ENCODE data around the gene ULBP2. TPM values are rescaled to one million over a fixed set of nuclear protein-coding genes. Genes with fewer than 3 reads are reported as not detected.
"Not testable (repeated sequence)": the region's sequence is repeated elsewhere in the genome, so short reads cannot be mapped to it uniquely, and the experiment has no call there.

Gene ULBP2
- total and polyA plus RNA-seq, 3 experiments from 2014 or later = 0.48 to 0.68 (median 0.51) TPM

DNA sequence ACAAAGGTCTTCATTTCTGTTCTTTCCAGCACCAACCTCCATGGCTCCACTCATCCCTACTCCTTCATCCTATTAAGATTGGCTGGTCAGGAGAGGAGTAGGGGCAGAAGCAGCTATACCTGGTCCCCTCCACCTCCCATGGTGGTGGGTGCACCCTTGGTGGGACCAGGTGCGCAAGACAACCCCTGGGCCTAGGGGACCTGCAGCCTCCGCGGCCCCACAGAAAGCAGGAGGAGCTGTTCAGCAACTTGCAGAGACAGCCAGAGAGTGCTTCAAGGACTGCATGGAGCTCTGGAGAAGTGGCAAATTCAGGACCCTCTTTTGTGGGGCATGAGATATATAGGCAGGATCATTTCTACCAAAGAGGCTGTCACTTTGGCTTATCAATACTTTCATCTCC is 9.8 kb downstream of the ULBP2 start:
- Histone ChIP-seq H3K9me3 (ENCODE audit: low read length) (no peaks in the 10 kb centered on the region), H3K27ac (ENCODE audit: low read depth, low read length) (no peak overlapping the region), H3K27me3 (ENCODE audit: insufficient read depth, low read length, poor library complexity, severe bottlenecking) (peaks cover 34% of the 10 kb centered on the region), H3K4me1 (ENCODE audit: insufficient read depth, low read length) (no peaks in the 10 kb centered on the region), H3K36me3 (ENCODE audit: insufficient read depth, low read length) (no peaks in the 10 kb centered on the region), H3K4me3 (ENCODE audit: low read length) (no peak overlapping the region)
- Mint-ChIP-seq H3K4me3 (no peak overlapping the region), H3K27ac (no peak overlapping the region), H3K9me3 (no peaks in the 10 kb centered on the region), H3K4me1 (peaks cover 7 to 12% (median 7%) of the 10 kb centered on the region in 3 donors), H3K27me3 (peaks cover 53 to 69% of the 10 kb centered on the region in 2 donors), H3K36me3 (no peaks in the 10 kb centered on the region)
- DNase-seq = no peak
- ChIA-PET CTCF (interaction anchor here (1.0 to 2.1 kb wide), 2 partner anchors 65 to 119 kb away, joined by 3 to 7 read pairs; no protein-coding TSS in a partner anchor), POLR2A (no interaction called here)

DNA sequence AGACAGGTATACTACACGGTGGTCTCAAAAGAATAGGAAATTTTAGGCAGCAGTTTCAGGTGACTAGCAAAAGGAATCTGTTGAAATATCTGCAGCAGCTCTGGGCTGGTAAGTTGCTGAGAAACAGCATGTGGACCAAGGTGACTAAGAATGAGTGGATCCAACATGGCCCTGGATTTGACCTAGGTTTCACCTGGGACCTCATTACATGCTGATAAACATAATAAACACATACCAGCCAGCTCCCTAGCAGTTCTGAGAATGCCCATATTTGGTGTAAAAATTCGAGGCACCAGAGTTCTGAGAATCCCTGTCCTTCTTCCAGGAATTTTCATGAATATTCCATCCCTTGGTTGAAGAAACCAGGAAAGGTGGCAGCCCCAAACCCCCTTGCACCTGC is 11.6 kb downstream of the ULBP2 start:
- H3K9me3 Mint-ChIP-seq; H3K4me3 ChIP-seq (ENCODE audit: low read length); H3K27ac Mint-ChIP-seq; H3K27ac ChIP-seq (ENCODE audit: low read depth, low read length); H3K36me3 ChIP-seq (ENCODE audit: insufficient read depth, low read length); H3K9me3 ChIP-seq (ENCODE audit: low read length); DNase-seq; H3K4me1 ChIP-seq (ENCODE audit: insufficient read depth, low read length); POLR2A ChIA-PET; CTCF ChIA-PET; H3K36me3 Mint-ChIP-seq: not testable (repeated sequence)
- Mint-ChIP-seq H3K4me3 (peak overlapping the region in 2 of 7 donors; percentile 9 to 20), H3K27me3 (peaks cover 56 to 74% of the 10 kb centered on the region in 2 donors), H3K4me1 (peaks cover 7 to 12% (median 7%) of the 10 kb centered on the region in 3 donors)
- H3K27me3 ChIP-seq (ENCODE audit: insufficient read depth, low read length, poor library complexity, severe bottlenecking) = peaks cover 34% of the 10 kb centered on the region

DNA sequence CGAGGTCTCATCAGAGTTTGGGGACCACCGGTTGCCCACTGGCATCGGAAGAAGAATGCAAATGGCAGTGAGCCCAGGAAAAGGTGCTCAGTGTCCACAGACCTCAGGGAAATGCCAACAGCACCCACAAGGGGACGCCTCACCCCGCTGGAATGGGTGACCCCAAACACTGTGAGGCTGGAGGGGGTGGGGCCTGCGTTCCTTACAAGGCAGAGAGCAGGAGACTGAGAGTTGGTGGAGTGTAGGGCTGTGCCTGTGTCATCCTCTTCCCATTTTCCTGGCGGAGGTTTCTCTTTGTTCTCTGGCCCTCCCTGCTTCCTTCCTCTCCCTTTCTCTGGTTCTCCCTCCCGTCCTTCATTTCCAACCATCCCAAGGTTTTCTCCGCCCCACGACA is 12.1 kb downstream of the ULBP2 start:
- H3K27me3 ChIP-seq (ENCODE audit: insufficient read depth, low read length, poor library complexity, severe bottlenecking) = peaks cover 34% of the 10 kb centered on the region
- H3K4me1 ChIP-seq (ENCODE audit: insufficient read depth, low read length); H3K4me3 ChIP-seq (ENCODE audit: low read length); H3K36me3 ChIP-seq (ENCODE audit: insufficient read depth, low read length); H3K27ac Mint-ChIP-seq; H3K9me3 Mint-ChIP-seq; H3K9me3 ChIP-seq (ENCODE audit: low read length); POLR2A ChIA-PET; H3K27ac ChIP-seq (ENCODE audit: low read depth, low read length); DNase-seq; CTCF ChIA-PET; H3K36me3 Mint-ChIP-seq: not testable (repeated sequence)
- peak overlapping the region in 2 of 7 donors; percentile 20 to 32 for H3K4me3 Mint-ChIP-seq
- H3K27me3 Mint-ChIP-seq = peaks cover 57 to 77% of the 10 kb centered on the region in 2 donors
- peaks cover 7 to 12% (median 7%) of the 10 kb centered on the region in 3 donors for H3K4me1 Mint-ChIP-seq

DNA sequence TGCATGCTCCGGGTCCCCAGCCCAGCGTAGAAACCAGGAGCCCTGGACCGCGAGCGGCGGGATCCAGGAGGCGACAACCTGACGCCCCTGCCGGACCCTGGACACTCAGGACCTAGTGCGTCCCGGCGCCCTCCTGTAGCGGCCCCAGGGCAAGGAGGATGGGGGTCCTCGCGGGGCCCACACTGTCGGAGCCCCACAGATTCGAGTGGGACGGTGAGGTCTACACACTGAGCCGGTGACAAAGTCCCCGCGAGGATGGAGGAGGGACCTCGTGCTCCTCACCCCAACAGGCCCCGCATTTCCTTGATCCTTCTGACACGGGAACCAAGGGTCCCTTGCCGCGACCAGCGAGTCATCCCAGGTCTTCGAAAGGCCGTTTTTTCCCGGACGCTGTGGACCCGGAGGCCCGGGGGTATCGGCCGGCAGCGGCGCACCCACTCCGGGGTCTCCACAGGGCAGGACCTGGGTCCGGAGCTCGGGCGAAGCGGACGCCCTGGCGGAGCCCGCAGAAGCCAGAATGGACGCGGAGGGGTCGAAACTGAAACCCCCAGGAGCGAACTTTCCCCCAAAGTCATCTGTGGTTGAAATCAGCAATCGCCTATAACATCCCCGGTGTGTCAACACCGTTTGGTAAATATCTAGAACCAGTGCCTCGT is 12.6 kb downstream of the ULBP2 start:
- POLR2A ChIA-PET; H3K9me3 Mint-ChIP-seq; CTCF ChIA-PET; H3K27ac Mint-ChIP-seq; H3K27ac ChIP-seq (ENCODE audit: low read depth, low read length); H3K9me3 ChIP-seq (ENCODE audit: low read length); H3K4me1 ChIP-seq (ENCODE audit: insufficient read depth, low read length); H3K36me3 Mint-ChIP-seq; DNase-seq; H3K36me3 ChIP-seq (ENCODE audit: insufficient read depth, low read length); H3K4me3 ChIP-seq (ENCODE audit: low read length): not testable (repeated sequence)
- Mint-ChIP-seq H3K4me3 (peak overlapping the region in 2 of 7 donors; percentile 32 to 72), H3K4me1 (peaks cover 7 to 12% (median 7%) of the 10 kb centered on the region in 3 donors), H3K27me3 (peaks cover 60 to 81% of the 10 kb centered on the region in 2 donors)
- H3K27me3 ChIP-seq (ENCODE audit: insufficient read depth, low read length, poor library complexity, severe bottlenecking) = peaks cover 34% of the 10 kb centered on the region

DNA sequence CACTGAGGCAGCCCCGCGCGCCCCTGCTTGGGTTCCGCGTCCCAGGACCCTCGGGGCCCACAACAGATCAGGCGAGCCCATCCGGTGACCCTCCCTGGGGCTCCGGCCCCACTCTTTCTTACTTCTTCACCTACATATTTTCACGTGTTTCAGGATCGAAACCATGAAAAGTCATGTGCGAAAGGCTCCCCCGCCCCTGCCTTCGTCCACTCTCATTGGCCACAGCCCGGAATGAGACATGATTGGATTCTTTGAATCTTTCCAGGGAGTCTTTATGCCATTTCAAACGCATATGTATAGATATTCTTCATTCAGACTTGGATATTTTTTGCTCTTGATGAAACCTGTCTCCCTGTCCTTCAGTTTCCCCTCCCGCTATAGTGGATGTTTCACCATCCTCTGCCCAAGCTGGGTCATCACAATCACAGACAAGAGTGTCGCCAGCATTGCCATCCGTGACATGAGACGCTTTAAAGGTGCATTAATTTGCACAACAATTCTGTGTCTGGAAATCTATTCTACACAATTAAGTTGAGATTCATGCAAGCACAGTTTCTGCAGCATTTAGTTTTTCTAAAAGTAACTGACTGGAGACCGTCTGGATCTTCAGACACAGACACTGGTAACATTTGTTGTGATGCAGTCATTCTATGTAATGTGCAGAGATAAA is 13.3 kb downstream of the ULBP2 start:
- H3K36me3 ChIP-seq (ENCODE audit: insufficient read depth, low read length); DNase-seq; H3K27ac ChIP-seq (ENCODE audit: low read depth, low read length); H3K9me3 ChIP-seq (ENCODE audit: low read length); POLR2A ChIA-PET; H3K36me3 Mint-ChIP-seq; H3K9me3 Mint-ChIP-seq; H3K4me3 ChIP-seq (ENCODE audit: low read length); CTCF ChIA-PET; H3K27ac Mint-ChIP-seq; H3K4me1 ChIP-seq (ENCODE audit: insufficient read depth, low read length): not testable (repeated sequence)
- Mint-ChIP-seq H3K4me1 (peaks cover 7 to 12% (median 7%) of the 10 kb centered on the region in 3 donors), H3K4me3 (peak overlapping the region in 6 of 7 donors; percentile 29 to 72 (median 42)), H3K27me3 (peaks cover 60 to 81% of the 10 kb centered on the region in 2 donors)
- H3K27me3 ChIP-seq (ENCODE audit: insufficient read depth, low read length, poor library complexity, severe bottlenecking) = peaks cover 34% of the 10 kb centered on the region

DNA sequence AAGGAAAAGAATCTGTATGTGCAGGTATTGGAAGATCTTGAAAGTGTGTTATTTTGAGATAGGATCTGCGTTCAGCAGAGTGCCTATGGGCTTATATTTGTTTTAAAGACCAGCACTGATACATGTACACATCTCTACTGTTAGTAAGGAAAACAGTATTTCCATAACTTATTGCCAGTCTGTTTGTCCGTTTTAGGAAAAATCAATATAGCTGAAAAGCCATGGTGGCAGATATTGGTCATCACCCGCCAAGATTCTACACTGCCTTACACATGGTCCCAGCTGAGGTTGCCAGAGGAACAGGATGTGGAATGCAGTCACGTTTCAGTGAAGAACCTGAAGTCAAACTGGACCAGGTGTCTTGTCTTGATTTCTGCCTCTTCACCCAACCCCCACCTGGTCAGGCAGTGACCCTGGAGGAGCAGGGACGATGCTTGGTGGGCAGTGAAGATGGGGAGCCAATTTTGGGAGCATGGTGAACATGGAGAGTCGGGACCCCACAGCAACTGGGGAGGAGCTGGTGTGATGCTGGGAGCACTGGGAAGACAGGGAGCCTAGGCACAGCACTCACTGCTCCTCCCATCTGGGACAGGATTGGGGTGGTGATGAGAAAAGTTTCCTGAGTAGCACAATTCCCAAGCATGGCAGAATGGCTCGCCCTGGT is 14.0 kb downstream of the ULBP2 start:
- H3K4me1 ChIP-seq (ENCODE audit: insufficient read depth, low read length); H3K36me3 ChIP-seq (ENCODE audit: insufficient read depth, low read length); H3K36me3 Mint-ChIP-seq; CTCF ChIA-PET; H3K9me3 ChIP-seq (ENCODE audit: low read length); H3K27ac Mint-ChIP-seq; DNase-seq; POLR2A ChIA-PET; H3K27ac ChIP-seq (ENCODE audit: low read depth, low read length); H3K9me3 Mint-ChIP-seq; H3K4me3 ChIP-seq (ENCODE audit: low read length): not testable (repeated sequence)
- peaks cover 60 to 81% of the 10 kb centered on the region in 2 donors for H3K27me3 Mint-ChIP-seq
- H3K27me3 ChIP-seq (ENCODE audit: insufficient read depth, low read length, poor library complexity, severe bottlenecking) = peaks cover 40% of the 10 kb centered on the region
- H3K4me3 Mint-ChIP-seq = peak overlapping the region in 1 of 7 donors; percentile 35
- peaks cover 7 to 12% (median 7%) of the 10 kb centered on the region in 3 donors for H3K4me1 Mint-ChIP-seq

DNA sequence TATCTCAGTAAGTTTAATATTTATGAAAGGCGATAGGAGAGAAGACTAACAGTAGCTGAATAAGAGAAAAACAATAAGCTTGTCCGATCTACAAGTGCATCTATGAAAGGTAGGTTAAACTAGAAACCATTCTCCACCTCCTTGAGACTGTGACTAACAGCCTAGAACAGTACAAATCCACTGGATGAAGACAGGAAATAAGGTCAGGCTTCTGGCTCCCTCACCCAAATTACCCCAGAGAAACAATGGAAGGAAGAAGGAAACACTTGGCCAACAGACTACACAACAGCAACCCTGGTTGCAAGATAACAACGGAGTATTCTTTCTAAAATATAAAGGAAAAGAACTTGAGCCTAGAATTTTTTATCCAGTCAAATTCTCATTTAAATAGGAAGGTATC is 16.3 kb downstream of the ULBP2 start:
- H3K9me3 Mint-ChIP-seq; H3K9me3 ChIP-seq (ENCODE audit: low read length); POLR2A ChIA-PET; H3K27ac Mint-ChIP-seq; CTCF ChIA-PET; H3K36me3 ChIP-seq (ENCODE audit: insufficient read depth, low read length); DNase-seq; H3K27ac ChIP-seq (ENCODE audit: low read depth, low read length); H3K4me3 Mint-ChIP-seq; H3K36me3 Mint-ChIP-seq; H3K4me1 ChIP-seq (ENCODE audit: insufficient read depth, low read length); H3K4me3 ChIP-seq (ENCODE audit: low read length): not testable (repeated sequence)
- Mint-ChIP-seq H3K27me3 (peaks cover 54 to 81% of the 10 kb centered on the region in 2 donors), H3K4me1 (peaks cover 8 to 16% (median 10%) of the 10 kb centered on the region in 3 donors)
- peaks cover 46% of the 10 kb centered on the region for H3K27me3 ChIP-seq (ENCODE audit: insufficient read depth, low read length, poor library complexity, severe bottlenecking)

DNA sequence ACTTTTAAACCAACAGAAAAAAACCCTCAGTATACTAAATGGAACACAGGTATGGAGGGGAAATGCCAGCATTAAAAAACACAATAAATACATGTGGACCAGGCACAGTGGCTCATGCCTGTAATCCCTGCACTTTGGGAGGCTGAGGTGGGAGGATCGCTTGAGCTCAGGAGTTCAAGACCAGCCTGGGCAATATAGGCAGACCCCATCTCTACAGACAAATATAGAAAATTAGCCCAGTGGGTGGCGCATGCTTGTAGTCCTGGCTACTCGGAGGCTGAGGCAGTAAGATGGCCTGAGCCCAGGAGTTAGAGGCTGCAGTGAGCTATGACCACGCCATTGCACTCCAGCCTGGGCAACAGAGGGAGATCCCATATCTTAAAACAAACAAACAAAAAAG is 18.0 kb downstream of the ULBP2 start:
- H3K27me3 ChIP-seq (ENCODE audit: insufficient read depth, low read length, poor library complexity, severe bottlenecking) = peaks cover 55% of the 10 kb centered on the region
- H3K4me3 Mint-ChIP-seq; H3K27ac ChIP-seq (ENCODE audit: low read depth, low read length); H3K9me3 Mint-ChIP-seq; H3K36me3 ChIP-seq (ENCODE audit: insufficient read depth, low read length); CTCF ChIA-PET; DNase-seq; H3K4me3 ChIP-seq (ENCODE audit: low read length); POLR2A ChIA-PET; H3K9me3 ChIP-seq (ENCODE audit: low read length); H3K36me3 Mint-ChIP-seq; H3K27ac Mint-ChIP-seq: not testable (repeated sequence)
- peaks cover 61 to 91% of the 10 kb centered on the region in 2 donors for H3K27me3 Mint-ChIP-seq
- peaks cover 21% of the 10 kb centered on the region for H3K4me1 ChIP-seq (ENCODE audit: insufficient read depth, low read length)
- peaks cover 22 to 26% (median 24%) of the 10 kb centered on the region in 3 donors for H3K4me1 Mint-ChIP-seq

All from CD8-positive, alpha-beta memory T cell (primary cell).